HUDEP-2 (cell line): Measurements from ENCODE around the gene HDGFL2.
A peak's percentile ranks its signal among the peaks of the same experiment; 100 is the strongest.
"Not testable (repeated sequence)": the region's sequence is repeated elsewhere in the genome, so short reads cannot be mapped to it uniquely, and the experiment has no call there.

Experiments used
- DNase-seq, 76 experiments: peaks; one replicate each; lab custom pipeline; 2025; ENCODE audit not compliant: unreplicated experiment in 76 of 76; lab: John Stamatoyannopoulos, UW

HDGFL2 gene

DNA sequence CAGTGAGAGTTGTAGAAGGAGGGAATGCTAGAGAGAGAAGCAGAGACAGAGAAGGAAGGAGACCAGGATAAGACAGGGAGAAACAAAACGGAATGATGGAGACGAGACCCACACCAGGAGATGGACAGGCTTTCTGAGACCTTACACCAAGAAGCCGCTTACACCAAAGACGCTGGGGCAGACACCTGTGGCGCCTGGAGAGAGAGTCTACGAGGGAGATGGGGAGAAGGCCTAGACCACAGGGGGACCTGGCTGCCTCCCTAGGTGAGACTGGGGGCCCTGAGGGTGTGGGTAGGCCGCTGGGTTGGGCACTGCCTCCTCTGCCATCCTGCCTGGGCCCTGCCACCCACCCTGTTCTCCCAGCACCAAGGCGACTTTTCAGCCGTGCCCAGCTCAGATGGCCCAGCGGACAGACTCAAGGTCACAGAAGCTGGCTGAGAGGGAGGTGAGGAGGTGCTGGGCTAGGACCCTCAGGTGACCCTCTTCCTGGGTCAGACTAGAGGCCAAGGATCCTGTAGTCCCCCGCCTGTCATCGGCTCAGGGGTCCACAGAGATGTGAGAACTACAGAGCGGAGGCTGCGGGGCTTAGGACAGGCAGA is 57.9 kb downstream of the HDGFL2 start:
- DNase-seq: no peak

DNA sequence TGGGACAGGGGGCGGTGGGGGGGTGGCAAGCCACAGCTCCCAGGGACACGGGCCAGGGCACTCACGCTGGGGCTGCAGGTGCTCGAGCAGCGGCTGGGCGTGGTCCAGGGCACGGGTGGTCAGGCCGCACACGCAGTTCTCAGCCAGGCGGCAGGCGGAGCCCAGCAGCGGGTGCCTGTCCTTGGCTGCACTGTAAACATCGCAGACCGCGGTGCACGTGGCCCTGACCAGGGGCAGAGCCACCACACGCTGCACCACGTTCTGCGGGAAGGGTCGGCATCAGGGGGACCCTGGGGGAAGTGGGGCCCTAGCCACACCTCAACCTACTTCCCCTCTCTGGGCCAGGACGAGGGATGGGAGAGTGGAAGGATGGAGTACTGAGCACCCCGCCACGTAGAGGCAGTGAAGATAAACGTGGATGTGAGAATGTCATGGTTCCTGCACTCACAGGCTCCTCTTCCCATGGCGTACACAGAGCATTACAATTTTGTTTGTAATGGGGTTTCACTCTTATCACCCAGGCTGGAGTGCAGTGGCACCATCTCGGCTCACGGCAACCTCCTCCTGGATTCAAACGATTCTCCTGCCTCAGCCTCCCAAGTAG is 59.6 kb downstream of the HDGFL2 start:
- DNase-seq: no peak

DNA sequence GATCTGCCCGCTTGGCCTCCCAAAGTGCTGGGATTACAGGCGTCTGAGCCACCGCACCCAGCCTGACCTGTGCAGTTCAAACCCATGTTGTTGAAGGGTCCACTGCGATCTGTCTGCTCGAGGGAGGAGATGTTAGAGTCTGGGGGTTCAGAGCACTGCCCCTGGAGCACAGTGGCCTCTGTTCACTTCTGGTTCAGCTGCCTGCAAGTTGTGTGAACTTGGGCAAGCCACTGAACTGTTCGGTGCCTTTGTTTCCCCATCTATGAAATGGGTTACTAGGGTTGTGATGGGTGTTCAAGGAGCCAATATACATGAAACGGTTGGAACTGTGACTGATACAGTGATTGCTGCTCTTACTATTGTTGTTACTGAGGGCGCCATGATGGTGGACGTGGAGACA is 61.2 kb downstream of the HDGFL2 start:
- no peak for DNase-seq

DNA sequence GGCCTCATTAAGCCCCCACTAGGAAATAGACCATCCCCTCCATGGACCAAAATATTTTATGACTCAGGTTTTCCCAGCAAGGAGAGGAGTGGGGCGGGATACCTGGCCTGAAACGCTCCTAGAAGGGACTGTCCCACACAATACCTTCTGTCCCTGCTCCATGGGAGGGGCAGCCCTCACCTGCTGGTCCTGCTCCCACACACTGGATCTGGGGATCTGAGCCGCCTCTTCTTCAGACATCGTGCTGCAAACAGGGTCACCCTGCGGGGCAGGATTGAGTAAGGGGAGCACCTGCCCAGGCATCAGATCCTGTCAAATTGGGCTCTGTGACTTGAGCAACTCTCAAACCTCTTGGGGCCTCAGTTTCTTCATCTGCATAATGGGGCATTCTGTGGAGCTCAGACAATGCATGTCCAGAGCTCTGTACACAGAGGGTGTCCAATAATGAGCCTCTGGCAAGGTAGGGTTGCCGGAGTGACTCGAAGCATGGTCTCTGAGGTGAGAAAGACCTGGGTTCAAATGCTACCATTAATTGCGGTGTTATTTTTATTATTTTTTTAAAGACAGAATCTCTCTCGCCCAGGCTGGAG is 61.8 kb downstream of the HDGFL2 start:
- DNase-seq: no peak

DNA sequence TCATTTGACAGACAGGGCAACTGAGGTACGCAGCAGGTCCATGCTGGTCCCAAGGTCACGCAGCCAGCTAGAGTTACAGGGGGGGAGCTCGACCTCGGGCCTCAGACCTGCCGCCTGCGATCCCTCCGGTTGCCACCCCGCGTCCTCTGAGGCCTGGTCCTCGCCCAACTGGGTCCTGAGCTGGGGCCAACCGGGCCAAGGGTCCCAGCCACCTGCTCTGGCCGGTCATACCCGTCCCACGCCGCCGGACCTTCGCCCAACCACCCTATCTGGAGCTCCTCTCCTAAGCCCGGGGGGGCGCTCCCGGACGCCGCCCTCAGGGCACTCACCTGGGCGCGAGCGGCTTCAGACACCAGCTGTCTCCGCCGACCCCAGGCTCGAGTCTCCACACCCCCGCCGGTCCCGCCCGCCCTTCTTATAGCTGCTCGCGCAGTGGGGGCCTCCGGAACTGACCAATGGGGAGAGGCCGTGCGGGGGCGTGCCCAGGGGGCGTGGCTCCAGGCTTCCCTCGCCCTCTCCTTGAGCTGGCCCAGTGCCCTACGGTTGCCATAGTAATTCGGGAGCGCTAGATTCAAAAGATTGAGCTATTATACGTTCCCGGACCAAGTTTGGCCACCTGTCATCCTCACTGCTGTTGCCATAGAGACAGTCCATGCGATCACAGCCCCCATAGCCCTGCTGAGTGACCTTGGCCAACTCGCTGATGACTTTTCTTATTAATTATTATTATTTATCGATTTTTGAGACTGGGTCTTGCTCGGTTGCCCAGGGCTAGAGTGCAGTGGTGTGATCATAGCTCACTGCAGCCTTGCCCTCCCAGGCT is 63.0 kb downstream of the HDGFL2 start, which contains the start of gene PLIN5:
Gene PLIN5 (minus strand): TSS at position 389 of the 823 bp plus-strand sequence. CDS start 1,150 bp downstream, outside the sequence.
- peak in 73 of 76 experiments; percentile 27 to 94 (median 81) for DNase-seq

DNA sequence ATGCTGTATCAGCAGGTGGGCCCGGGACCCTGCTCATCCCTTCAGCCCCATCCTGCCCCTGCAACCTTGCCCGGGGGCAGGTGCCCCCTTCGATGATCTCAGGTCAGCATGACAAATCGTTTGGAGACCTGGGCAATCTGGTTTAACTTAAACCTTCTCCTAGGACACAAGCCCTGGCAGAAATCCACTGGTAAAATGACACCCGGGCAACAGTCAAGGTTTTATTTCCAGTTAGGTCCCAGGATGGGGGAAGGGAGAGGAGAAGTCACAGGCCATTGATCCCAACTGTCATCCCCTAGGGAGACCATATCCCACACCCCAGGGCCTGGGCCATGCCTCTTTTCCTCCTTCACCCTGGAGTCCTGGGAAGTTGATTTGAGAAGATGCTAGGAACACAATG is 64.7 kb downstream of the HDGFL2 start:
- DNase-seq: no peak

DNA sequence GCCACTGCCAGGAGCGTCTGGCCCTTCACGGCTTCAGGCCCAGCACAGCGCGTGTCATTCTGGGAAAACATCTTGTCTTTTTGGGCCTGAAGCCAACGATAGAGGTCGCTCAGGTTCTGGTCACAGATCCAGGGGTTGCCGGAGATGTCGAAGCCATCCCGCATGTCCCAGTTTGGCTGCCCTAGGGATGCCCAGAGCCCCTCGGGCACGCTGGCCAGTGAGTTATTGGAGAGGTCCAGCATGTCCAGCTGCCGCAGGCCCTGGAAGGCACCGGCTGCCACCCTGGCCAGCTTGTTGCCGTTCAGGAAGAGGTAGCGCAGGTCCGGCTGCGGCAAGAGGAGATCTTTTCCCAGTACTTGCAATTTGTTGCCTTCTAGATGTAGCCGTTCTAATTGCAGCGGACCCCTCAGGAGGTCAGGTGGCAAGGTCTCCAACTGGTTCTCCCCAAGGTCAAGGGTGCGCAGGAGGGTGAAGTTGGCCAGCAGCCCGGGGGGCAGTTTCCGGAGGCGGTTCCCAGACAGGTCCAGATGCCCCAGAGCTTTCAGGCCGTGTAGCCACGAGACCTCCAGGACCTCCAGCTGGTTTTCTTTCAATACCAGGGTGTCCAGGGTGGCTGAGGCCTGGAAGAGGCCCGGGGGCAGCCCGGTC is 66.0 kb downstream of the HDGFL2 start:
- no peak for DNase-seq

DNA sequence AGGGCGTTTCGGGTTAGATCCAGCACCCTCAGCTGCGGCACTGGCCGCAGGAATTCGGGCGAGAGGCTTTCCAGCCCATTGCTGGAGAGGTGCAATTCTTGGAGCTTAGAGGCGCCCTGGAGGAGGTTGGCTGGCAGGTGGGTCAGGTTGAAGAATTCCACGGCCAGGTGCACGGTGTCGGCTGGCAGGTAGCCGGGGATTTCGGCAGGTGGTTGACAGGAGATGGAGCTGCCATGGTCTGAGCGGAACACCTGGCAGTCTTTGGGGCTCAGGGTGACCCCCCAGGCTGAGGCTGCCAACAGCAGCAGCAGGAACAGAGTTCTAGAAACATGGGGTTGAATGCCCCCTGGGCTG is 66.5 kb downstream of the HDGFL2 start:
- DNase-seq: no peak

DNA sequence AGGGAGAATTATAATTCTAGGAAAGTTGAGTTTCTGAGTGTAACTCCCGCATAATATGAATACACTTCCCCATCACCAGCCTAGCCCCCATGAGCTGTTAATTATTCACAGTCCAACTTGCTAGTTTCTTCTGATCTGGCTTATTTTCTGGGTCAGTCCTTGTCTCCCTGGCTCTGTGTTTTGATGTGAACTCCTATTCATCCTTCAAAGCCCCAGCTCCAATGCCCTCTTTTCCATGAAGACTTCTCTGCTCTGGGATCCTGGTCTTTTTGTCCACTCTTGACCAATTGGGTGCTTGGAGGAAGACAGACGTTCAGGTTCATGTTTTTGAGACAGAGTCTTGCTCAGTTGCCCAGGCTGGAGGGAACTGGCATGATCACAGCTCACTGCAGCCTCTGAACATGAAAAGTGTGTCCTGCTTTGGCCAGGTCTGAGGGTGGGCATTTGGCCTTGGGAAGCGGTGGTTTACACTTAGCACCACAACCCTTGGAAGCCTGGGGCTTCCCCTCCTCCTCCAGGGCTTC is 67.1 kb downstream of the HDGFL2 start:
- DNase-seq: peak in 1 of 76 experiments; percentile 53

DNA sequence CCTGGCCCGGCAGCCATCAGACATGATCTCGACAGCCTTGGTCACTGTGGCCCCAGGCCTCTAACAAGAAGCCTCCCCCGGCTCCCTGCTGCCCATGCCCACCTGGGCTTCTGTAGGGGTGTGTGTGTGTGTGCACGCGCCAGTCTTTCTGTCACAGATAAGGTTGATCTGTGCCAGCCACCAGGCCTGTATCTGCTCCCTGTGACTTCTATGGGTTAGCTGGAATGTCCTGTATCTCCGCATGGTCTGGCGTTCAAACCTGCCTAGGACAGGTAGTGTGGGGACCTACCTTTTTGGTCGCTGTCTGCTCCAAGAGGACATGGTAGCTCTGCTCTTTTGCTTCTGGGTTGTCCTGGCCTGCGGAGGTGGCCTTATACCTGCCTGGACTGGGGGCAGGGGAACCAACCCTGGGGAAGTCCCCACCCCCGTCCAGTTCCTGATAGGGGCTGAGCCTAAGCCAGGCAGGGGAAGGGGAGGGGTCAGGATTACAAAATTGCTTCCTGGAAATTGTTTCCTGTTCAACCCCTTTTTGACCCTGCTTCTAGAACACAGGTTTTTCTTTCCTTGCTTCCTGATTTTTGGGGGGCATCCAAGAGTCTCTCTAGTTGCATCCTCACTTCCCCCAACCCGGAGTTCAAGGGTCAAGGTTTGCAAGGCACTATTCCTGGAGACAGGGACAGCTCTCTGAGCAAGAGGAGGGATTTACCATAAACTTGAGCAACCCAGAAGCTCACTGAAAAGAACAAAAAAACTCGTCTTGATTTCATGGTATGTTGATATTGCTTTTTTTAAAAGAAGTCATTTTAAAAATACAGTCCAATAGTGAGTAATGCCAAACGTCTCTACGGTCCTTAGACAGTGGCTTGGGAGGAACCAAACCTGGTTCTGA is 67.8 kb downstream of the HDGFL2 start, which contains the start of gene LRG1:
Gene LRG1 (minus strand): TSS at position 344 of the 889 bp plus-strand sequence. CDS start 23 bp downstream, at position 321.
- DNase-seq: peak in 68 of 76 experiments; percentile 33 to 87 (median 64)

DNA sequence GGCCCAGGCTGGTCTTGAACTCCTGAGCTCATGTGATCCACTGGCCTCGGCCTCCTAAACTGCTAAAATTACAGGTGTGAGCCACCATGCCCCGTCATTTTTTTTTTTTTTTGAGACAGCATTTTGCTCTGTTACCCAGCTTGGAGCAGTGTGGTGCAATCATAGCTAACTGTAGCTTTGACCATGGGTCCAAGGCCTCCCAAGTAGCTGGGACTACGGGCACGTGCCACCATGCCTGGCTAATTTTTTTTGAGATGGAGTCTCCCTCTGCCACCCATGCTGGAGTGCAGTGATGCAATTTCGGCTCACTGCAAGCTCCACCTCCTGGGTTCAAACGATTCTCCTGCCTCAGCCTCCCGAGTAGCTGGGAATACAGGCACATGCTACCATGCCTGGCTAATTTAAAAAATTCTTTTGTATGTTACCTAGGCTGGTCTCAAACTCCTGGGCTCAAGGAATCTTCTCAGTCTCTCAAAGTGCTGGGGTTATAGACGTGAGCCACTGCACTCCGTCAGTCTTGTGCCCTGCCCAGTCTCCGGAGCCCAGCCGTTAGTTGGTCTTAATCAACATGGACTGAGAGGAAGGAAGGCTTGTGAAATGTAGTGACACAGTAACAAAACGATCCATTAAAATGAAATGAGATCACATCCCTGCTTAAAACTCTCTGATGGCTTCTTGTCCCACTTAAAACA is 69.2 kb downstream of the HDGFL2 start:
- DNase-seq: no peak

DNA sequence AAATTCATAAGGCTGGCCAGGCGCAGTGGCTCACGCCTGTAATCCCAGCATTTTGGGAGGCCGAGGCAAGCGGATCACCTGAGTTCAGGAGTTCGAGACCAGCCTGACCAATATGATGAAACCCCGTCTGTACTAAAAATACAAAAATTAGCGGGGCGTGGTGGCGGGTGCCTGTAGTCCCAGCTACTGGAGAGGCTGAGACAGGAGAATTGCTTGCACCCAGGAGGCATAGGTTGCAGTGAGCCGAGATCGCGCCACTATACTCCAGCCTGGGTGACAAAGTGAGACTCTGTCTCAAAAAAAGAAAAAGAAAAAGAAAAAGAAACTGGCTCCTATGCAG is 69.7 kb downstream of the HDGFL2 start:
- not testable (repeated sequence) for DNase-seq

DNA sequence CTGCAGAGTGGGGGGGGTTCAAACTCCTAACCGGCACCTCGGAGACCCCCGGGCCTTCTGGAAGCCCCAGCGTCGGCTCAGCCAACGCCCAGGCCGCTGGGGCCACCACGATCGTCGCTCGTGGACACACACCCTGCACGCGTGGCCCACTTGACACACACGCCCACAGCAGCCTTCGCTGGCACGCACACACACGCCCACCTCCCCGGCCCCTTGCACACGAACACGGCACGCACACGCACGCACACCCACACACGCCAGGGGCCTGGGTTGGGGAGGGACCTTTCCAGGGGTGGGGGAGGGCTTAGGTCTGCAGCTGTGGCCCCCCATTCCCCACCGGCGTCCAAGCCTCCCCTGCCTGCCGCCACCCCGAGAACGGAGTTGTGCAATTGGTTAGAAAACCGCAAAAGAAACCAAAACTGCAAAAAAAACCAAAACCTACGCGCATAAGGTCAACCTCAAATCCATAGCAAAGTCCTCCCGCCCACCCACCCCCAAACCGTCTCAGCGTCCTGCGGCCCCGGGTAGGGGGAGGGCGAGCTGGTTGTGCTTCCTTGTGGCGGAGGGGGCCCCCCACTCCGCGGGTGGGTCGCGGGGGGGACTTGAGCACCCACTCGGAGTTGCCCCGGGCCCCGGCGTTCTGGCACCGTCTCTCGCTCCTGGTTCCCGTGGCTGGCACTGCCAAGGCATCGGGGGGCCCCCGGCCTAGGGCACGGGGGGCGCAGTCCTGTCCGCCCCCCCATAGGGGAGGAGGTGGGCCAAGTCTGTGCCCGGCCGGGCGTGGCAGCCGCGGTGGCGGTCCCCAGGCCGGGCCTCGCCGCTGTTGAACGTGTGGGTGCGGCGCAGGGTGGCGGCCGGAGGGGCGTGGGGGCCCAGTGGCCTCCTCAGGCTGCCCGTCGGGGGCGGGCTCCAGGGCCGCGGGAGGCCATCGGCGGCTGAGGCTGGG is 71.1 kb downstream of the HDGFL2 start:
- no peak for DNase-seq

DNA sequence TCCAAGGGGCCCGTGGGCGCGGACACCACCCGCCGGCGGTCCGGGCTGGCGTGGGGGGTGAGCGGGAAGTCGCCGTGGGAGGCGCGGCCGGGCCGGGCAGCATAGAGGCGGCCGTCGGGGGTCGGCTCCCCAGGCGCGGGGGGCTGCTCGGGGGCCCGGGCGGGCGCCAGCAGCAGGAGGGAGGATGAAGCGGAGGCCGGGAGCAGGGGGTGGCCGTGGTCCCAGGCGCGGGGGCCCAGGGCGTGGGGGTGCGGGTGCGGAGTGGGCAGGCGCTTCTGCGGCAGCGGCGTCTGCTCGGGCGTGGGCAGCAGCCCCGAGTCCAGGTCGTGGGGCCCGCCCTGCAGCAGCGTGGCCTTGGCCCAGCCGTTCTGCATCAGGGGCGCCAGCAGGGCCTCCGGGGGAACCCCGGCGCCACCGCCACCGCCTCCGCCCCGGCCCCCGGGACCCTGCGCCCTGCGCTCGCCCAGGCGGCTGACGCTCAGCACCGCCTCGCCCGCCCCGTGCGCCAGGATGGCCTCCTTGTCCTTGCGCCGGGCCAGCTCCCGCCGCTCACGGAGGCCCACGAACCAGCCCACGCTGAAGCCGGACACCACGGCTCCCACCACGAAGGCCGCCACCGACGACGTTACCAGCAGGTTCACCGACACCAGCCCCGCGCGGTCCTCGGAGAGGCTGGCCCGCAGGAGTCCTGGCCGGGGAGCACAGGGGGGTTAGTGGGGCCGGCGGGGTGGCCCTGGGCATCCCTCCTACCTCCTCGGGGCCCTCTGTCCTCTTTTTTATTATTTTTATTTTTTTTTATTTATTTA is 71.9 kb downstream of the HDGFL2 start:
- no peak for DNase-seq

DNA sequence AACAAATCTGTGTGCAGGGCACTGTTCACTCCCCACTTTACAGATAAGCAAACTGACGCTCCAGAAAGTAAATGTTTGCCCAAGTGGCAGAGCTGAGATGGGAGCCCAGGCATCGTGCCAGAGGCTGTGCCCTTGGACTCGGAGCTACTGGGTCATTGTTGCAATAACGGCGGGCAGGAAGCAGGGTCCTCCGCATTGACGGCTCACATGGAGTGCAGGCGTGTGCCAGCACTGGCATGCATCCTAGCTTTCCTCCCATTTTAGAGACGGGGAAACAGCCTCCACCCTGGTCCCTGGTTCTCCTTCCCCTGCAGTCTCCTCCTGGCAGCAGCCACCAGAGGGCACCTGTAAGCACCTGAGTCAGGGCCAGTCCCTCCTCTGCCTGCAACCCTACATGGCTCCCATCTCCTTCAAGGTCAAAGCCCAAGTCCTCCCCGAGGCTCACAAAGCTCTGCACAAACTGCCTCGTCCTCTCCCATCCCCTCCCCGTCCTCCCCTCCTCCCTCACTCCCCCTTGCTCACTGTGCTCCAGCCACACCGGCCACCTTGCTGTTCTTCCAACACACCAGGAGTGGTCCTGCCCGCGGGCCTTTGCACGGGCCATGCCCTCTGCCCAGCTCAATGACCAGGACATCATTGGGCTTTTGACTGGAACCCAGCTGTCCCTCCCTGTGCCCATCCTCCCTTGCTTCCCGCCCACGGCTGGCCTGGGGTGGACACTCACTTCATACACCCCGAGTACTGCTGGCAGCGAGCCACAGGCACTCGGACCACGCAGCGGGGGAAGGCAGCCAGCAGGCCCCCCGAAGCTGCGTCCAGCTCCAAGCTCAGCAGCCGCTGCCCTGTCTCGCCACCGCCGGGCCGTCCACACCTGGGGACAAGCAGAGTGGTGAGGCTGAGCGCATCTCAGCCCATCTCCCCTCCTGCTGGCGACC is 75.5 kb downstream of the HDGFL2 start:
- DNase-seq: peak in 42 of 76 experiments; percentile 7 to 59 (median 32)

DNA sequence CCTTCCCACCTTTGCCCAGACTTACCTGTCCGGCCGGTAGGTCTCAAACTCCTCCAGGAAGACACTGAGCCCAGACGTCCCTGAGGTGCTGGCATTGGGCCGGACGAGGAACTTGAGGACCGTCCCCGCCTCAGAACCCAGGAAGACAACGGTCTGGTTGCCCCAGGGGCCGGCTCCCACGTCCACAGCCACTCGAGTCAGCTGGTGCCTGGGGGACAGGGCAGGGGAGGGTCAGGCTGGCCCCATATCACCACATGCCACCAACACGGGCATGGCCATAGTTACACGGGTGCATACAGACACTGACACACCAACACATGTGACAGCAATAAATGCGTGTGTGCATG is 76.1 kb downstream of the HDGFL2 start:
- no peak for DNase-seq
